GM21717 (cell line): Measurements from ENCODE around the gene MINAR1.

ENCODE experiments used
- ATAC-seq: cut with Tn5 transposase; IDR thresholded peaks from one replicate; pipeline ENCODE4 v1.9.1; 2021; ENCODE audit warnings: mild to moderate bottlenecking, moderate library complexity; ENCODE audit not compliant: unreplicated experiment

MINAR1 gene

DNA sequence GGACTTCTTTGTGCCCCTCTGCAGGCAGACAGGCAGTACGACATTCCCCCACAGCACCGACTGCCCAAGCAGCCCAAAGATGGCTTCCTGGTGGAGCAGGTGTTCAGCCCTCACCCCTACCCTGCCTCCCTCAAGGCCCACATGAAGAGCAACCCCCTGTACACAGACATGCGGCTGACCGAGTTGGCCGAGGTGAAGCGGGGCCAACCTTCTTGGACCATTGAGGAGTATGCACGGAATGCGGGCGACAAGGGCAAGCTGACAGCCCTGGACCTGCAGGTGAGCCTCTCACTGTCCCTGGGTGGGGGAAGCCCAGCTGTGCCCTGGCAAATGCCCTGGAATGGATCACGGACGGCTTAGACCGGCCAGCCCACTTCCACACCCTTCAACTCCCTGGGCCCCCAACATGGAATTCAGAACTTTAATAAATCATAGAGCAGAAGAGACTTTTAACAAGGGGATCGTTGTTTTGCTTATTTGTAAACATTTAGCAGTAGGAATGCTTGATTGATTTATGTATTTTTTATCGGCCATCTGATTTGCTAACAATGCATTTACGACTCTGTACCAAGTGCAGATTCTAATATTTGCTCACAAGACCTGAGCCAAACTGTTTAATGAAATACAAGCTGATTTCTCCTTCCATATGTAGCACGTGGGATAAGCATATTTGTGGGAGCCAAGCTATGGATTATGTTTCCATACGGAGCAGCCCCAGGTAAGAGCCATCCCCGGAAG lies 31.1 kb downstream of the MINAR1 start:
- no peak for ATAC-seq

GRCh38 chr15:79463781-79464270 lies 31.7 kb downstream of the MINAR1 start:
- no peak for ATAC-seq

- ATAC-seq = no peak
Observed at GRCh38 chr15:79466488-79466887, 34.4 kb downstream of the MINAR1 start.

GRCh38 chr15:79467865-79468586 lies 35.9 kb downstream of the MINAR1 start:
- no peak for ATAC-seq

GRCh38 chr15:79472446-79472845 lies 40.3 kb downstream of the MINAR1 start:
- ATAC-seq = no peak

DNA sequence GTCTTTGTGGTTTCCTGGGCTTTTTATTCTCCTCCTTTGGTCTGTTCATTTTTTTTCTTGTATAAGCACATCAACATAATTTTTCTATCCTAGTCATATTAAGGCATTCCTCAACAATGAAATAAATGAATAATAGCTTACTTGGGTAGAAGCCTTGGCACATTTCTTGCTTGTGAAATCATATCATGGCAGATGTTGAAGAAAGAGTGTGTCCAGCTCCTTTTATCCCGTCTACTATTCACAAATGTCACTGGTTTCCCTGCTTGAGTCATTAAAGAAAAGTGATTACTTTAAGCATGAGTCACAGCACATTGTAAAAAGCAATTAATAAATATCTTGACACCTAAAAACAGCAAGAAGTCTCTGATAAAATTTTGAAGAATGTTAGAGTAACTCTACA lies 42.1 kb downstream of the MINAR1 start:
- ATAC-seq = no peak

DNA sequence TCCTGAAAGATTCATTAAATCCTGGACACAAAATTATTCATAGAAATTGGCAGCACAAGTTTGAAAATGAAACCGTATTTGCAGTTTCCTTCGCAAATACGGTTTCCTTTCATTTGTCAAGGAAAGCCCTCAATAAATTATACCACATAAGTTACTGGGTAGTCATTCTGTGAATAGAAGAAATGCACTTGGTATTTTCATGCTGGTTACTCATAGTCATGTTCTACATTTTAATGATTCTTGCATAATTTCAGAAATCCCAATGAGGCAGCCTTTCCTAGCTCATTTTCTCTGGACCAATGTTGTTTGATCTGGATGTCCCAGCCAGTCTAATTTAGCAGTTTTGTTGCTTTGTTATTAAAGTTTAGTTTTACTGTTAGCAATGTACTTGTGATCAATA lies 43.2 kb downstream of the MINAR1 start:
- no peak for ATAC-seq

DNA sequence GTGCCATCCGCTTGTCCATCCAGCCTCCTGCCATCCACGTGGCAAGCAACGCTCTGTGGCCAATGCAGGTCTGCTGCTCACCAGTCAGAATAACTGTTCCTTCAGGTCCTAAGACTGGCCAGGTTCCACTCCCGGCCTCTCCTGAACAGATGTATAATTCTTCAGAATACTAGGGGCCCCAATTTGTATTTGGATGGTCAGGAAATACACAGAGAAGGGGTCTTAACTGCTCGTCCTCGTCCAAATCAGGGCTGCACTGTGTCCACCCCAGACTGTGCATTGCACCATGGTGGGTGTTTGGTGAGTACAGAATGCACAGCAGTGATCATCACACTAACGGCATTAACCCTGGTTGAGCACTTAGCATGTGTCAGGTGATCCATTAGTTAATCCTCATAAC lies 46.0 kb downstream of the MINAR1 start:
- no peak for ATAC-seq

DNA sequence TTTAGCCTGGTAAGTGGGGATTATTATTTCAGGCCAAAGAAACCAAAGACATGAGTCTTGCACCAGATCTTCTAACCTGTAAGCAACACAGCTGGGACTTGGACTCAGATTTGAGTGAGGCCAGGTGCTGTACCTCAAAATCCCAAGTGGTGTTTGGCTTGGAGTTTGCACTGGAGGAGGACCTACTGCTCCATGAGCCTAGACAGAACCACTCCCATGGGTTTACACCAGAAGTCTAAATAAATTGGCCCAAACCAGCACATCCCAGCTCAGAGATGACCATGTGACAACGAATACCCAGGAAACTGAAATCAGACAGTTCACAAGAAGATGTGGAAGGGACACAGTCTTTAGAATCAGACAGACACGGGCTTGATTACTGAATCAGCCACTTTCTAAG lies 47.5 kb downstream of the MINAR1 start:
- no peak for ATAC-seq

DNA sequence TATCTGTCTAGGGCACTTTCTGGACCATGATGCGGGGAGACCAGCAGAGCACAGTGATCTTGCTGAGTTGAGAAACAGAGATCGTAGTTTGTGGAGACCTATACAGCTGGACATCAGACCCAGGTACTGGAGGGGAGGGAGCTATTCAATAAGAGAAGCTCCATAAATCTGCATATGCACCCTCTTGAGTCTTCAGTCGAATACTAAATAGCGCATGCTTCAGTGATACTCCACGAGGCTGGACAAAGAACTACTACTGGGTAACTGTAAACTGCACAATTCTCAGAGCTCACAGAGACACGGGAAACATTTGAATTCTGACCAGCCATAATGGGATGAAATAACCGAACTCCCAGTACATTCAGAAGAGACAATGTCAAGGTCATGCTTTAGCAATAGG lies 49.7 kb downstream of the MINAR1 start:
- ATAC-seq = no peak
